Heart right ventricle (tissue), 16 donors: ENCODE measurements around the gene EGLN3. TPM values are rescaled to one million over a fixed set of nuclear protein-coding genes. Genes with fewer than 3 reads are reported as not detected.

Source experiments
- ATAC-seq, 8 donors: fragments of 200-7000 bp; cut with Tn5 transposase; one replicate each; pipeline ENCODE4 v1.9.1; 2020; ENCODE audit warnings: mild to moderate bottlenecking in 8 of 8, moderate library complexity in 8 of 8, moderate number of reproducible peaks in 1 of 8
- DNase-seq, 2 donors: peaks; one replicate each; pipeline ENCODE4 v3.0.0-alpha.2; 2020
- H3K27ac ChIP-seq, 10 donors: fragments of 200-600 bp; sonication (generic) in 2 of 10; one replicate each; pipeline versions ENCODE4 v1.5.0 to v1.8.0; 2020 to 2022; ENCODE audit warnings: mild to moderate bottlenecking in 3 of 10
- H3K27me3 ChIP-seq, 7 donors: fragments of 200-600 bp; one replicate each; pipeline ENCODE4 v1.8.0; 2021 to 2022; ENCODE audit warnings: mild to moderate bottlenecking in 2 of 7
- H3K36me3 ChIP-seq, 9 donors: fragments of 200-600 bp; sonication (generic) in 1 of 9; one replicate each; pipeline versions ENCODE4 v1.5.0 to v1.8.0; 2020 to 2022; ENCODE audit warnings: mild to moderate bottlenecking in 2 of 9
- H3K4me1 ChIP-seq, 9 donors: fragments of 200-600 bp; sonication (generic) in 1 of 9; one replicate each; pipeline versions ENCODE4 v1.5.0 to v1.8.0; 2020 to 2022; ENCODE audit warnings: mild to moderate bottlenecking in 4 of 9
- H3K4me3 ChIP-seq, 10 donors: fragments of 200-600 bp; sonication (generic) in 2 of 10; one replicate each; pipeline versions ENCODE4 v1.5.0 to v1.8.0; 2020 to 2022; ENCODE audit warnings: mild to moderate bottlenecking in 7 of 10, moderate library complexity in 2 of 10
- H3K9me3 ChIP-seq, 11 donors: fragments of 200-600 bp in 10 of 11; sonication (generic) in 2 of 11; one replicate each; pipeline versions ENCODE4 v1.5.0 to v1.8.0; 2013 to 2022; ENCODE audit warnings: mild to moderate bottlenecking in 2 of 11, control low read depth in 1 of 11, moderate library complexity in 1 of 11
- CTCF ChIP-seq, 9 donors: fragments of 200-600 bp; sonication (generic) in 2 of 9; IDR thresholded peaks; one replicate each; pipeline versions ENCODE4 v1.5.0 to v1.8.0; 2021 to 2022; ENCODE audit warnings: antibody characterized with exemption in 9 of 9, mild to moderate bottlenecking in 5 of 9, moderate library complexity in 1 of 9
- WGBS, 2 donors: extraction: QIAGEN DNeasy Blood & Tissue Kit; methylation state at CpG; one replicate each; pipeline ENCODE4 v1.1.7; 2013; ENCODE audit warnings: inconsistent platforms in 1 of 2; 5-methylcytosine and 5-hydroxymethylcytosine counted together
- intact Hi-C, 10 donors: fragments of 100-400 bp; cut with DNase I; formaldehyde crosslinking; loops; one replicate each; pipeline versions ENCODE4 v1.11.1 to v1.14.2; 2022
- polyA plus RNA-seq, 2 donors: library from polyadenylated mRNA; stranded (reverse); fragments of 200-250 nt; gene quantifications; one replicate each; pipeline ENCODE4 v1.2.3, GENCODE V29; 2013
- total RNA-seq, 10 donors: library from RNA; stranded (reverse); fragmentation: NEBNext Ultra II Directional in 3 of 10; extraction: Animal tissue kit (Norgen Biotek cat#: 25700) in 3 of 10; gene quantifications; one replicate each; pipeline versions ENCODE4 v1.2.1 to v1.2.4, GENCODE V29; 2021 to 2023
- donor health status: Arrhythmogenic right ventricular cardiomyopathy.
- donor health status: ischemic (EF 13 %, LVEDD 7.1; RV severe dilation, severe dysfunction).
- donor health status: healthy with polysubstance abuse.
- donor health status: DM: no; HTN: yes; CAD: no.
- donor health status: DM: no; HTN: no; CAD: no.
- donor health status: ischemic (EF 25% LVEDD 6.9; RV normal size, moderate dysfunction).
- donor health status: ischemic (EF 25% LVEDD 5.7; RV mildly dilated, moderate dysfunction).
- donor health status: healthy.
- donor health status: DM: yes; HTN: yes; CAD: no.
- donor health status: Ischemic cardiomyopathy.
- donor health status: ischemic (EF 35%, LVEDD 5.7; RV mildly dilated, moderate dysfunction).
- donor health status: nonischemic (EF 11% LVEDD 7.7; RV severe dilation, severe dysfunction).
- donor health status: DM: yes; HTN: yes; CAD: no.
- donor health status: PGD.
- donor health status: ischemic (EF 29% LVEDD 5.4; RV normal size, mild dysfunction).
- donor health status: nonischemic (EF 23%, LVEDD 6.1; RV moderate dilation, normal function).

EGLN3 gene
- total and polyA plus RNA-seq, 12 donors, result 33.7 to 281 (median 169) TPM

GRCh38 chr14:33932576-33933345, 18.1 kb downstream of the EGLN3 start:
- no peak overlapping the region for H3K4me3 ChIP-seq
- peak in 6 of 8 donors; percentile 37 to 80 (median 65) for ATAC-seq
- peak overlapping the region in 8 of 10 donors; percentile 31 to 75 (median 61) for H3K27ac ChIP-seq
- 51 to 58% methylated on average over 4 of the region's 4 CpGs for WGBS, 2 donors
- H3K27me3 ChIP-seq, result no peaks in the 10 kb centered on the region
- H3K9me3 ChIP-seq, result no peaks in the 10 kb centered on the region
- intact Hi-C loops, result loop anchor here in 3 of 10 donors (10.0 kb wide), 3 partner anchors 292 to 782 kb away; partner anchors contain the start of gene CFL2 (in 1 of the 3)
- TF ChIP-seq CTCF (IDR thresholded peaks at IDR 0.05), result no peak
- DNase-seq, result peak in 1 of 2 donors; percentile 23
- peaks cover 0 to 32% (median 5%) of the 10 kb centered on the region in 9 donors for H3K36me3 ChIP-seq
- H3K4me1 ChIP-seq, result peaks cover 3 to 93% (median 64%) of the 10 kb centered on the region in 9 donors

GRCh38 chr14:33932033-33932432, 18.8 kb downstream of the EGLN3 start:
- no peaks in the 10 kb centered on the region for H3K9me3 ChIP-seq
- 97 to 99% methylated on average over 3 of the region's 3 CpGs for WGBS, 2 donors
- peak overlapping the region in 5 of 10 donors; percentile 45 to 69 (median 63) for H3K27ac ChIP-seq
- ATAC-seq (no peak), DNase-seq (no peak)
- TF ChIP-seq CTCF (IDR thresholded peaks at IDR 0.05), result no peak
- H3K27me3 ChIP-seq, result no peaks in the 10 kb centered on the region
- H3K4me1 ChIP-seq, result peaks cover 0 to 87% (median 57%) of the 10 kb centered on the region in 9 donors
- intact Hi-C loops, result loop anchor here in 3 of 10 donors (10.0 kb wide), 3 partner anchors 293 to 783 kb away; partner anchors contain the start of gene CFL2 (in 1 of the 3)
- no peak overlapping the region for H3K4me3 ChIP-seq
- peaks cover 0 to 39% (median 9%) of the 10 kb centered on the region in 9 donors for H3K36me3 ChIP-seq

GRCh38 chr14:33931461-33931860, 19.4 kb downstream of the EGLN3 start:
- peaks cover 0 to 81% (median 53%) of the 10 kb centered on the region in 9 donors for H3K4me1 ChIP-seq
- intact Hi-C loops, result loop anchor here in 3 of 10 donors (10.0 kb wide), 3 partner anchors 293 to 783 kb away; partner anchors contain the start of gene CFL2 (in 1 of the 3)
- H3K27ac ChIP-seq, result peak overlapping the region in 3 of 10 donors; percentile 7 to 64 (median 45)
- H3K9me3 ChIP-seq, result no peaks in the 10 kb centered on the region
- no peaks in the 10 kb centered on the region for H3K27me3 ChIP-seq
- DNase-seq (no peak), ATAC-seq (no peak)
- peaks cover 0 to 45% (median 9%) of the 10 kb centered on the region in 9 donors for H3K36me3 ChIP-seq
- no peak for TF ChIP-seq CTCF (IDR thresholded peaks at IDR 0.05)
- WGBS, 2 donors, result 93 to 98% methylated on average over 1 of the region's 1 CpG
- H3K4me3 ChIP-seq, result no peak overlapping the region

- Histone ChIP-seq H3K27ac (peak overlapping the region in 4 of 10 donors; percentile 4 to 45 (median 16)), H3K36me3 (peaks cover 0 to 55% (median 20%) of the 10 kb centered on the region in 9 donors), H3K9me3 (no peaks in the 10 kb centered on the region), H3K27me3 (no peaks in the 10 kb centered on the region), H3K4me3 (no peak overlapping the region), H3K4me1 (peaks cover 0 to 74% (median 53%) of the 10 kb centered on the region in 9 donors)
- WGBS, 2 donors, result 56 to 58% methylated on average over 2 of the region's 2 CpGs
- ATAC-seq (no peak), DNase-seq (no peak)
- intact Hi-C loops, result loop anchor here in 3 of 10 donors (10.0 kb wide), 3 partner anchors 294 to 784 kb away; partner anchors contain the start of gene CFL2 (in 1 of the 3)
- no peak for TF ChIP-seq CTCF (IDR thresholded peaks at IDR 0.05)
Observed at GRCh38 chr14:33930439-33930838, 20.4 kb downstream of the EGLN3 start.
